Hepatocyte (in vitro differentiated cells): ENCODE data around the gene ADORA3. TPM values are rescaled to one million over a fixed set of nuclear protein-coding genes. Genes with fewer than 3 reads are reported as not detected.

ENCODE experiments used
- DNase-seq: peaks from one replicate; pipeline ENCODE4 v3.0.0-alpha.2; 2016; ENCODE audit warnings: low spot score
- H2AFZ ChIP-seq: fragments of 200-600 bp; sonication (generic); 2 replicates; pipeline ENCODE4 v1.6.0; 2016; ENCODE audit warnings: antibody characterized with exemption, mild to moderate bottlenecking
- H3K27ac ChIP-seq: fragments of 200-600 bp; sonication (generic); 2 replicates; pipeline ENCODE4 v1.5.1; 2016; ENCODE audit warnings: mild to moderate bottlenecking
- H3K27me3 ChIP-seq: fragments of 200-600 bp; sonication (generic); 2 replicates; pipeline ENCODE4 v1.6.1; 2016
- H3K36me3 ChIP-seq: fragments of 200-600 bp; sonication (generic); replicated peaks from 2 replicates; pipeline ENCODE4 v1.5.1; 2016; ENCODE audit warnings: low read depth; ENCODE audit not compliant: insufficient read depth
- H3K4me1 ChIP-seq: fragments of 200-600 bp; sonication (generic); 2 replicates; pipeline ENCODE4 v1.5.1; 2016; ENCODE audit warnings: mild to moderate bottlenecking, moderate library complexity; ENCODE audit not compliant: insufficient read depth
- H3K4me2 ChIP-seq: fragments of 200-600 bp; sonication (generic); 2 replicates; pipeline ENCODE4 v1.6.0; 2016
- H3K4me3 ChIP-seq: fragments of 200-600 bp; sonication (generic); 2 replicates; pipeline ENCODE4 v1.5.1; 2016; ENCODE audit warnings: mild to moderate bottlenecking
- H3K79me2 ChIP-seq: fragments of 200-600 bp; sonication (generic); 2 replicates; pipeline ENCODE4 v1.6.0; 2017; ENCODE audit warnings: mild to moderate bottlenecking
- H3K9me2 ChIP-seq: fragments of 200-600 bp; sonication (generic); replicated peaks from 2 replicates; pipeline ENCODE4 v1.6.0; 2017; ENCODE audit warnings: mild to moderate bottlenecking; ENCODE audit not compliant: insufficient read depth
- H3K9me3 ChIP-seq: fragments of 200-600 bp; sonication (generic); 2 replicates; pipeline ENCODE4 v1.5.1; 2016; ENCODE audit warnings: low read depth, mild to moderate bottlenecking
- H4K20me1 ChIP-seq: fragments of 200-600 bp; sonication (generic); 2 replicates; pipeline ENCODE4 v1.6.0; 2016; ENCODE audit warnings: mild to moderate bottlenecking; ENCODE audit not compliant: insufficient read depth, poor library complexity, severe bottlenecking
- EZH2 ChIP-seq: fragments of 200-600 bp; sonication (generic); IDR thresholded peaks from 2 replicates; pipeline ENCODE4 v1.6.1; 2016; ENCODE audit warnings: antibody characterized with exemption, mild to moderate bottlenecking, borderline replicate concordance
- EZH2phosphoT487 ChIP-seq: fragments of 200-600 bp; sonication (generic); IDR thresholded peaks from one replicate; pipeline ENCODE4 v1.6.1; 2018; ENCODE audit warnings: antibody characterized with exemption, mild to moderate bottlenecking, low read depth, moderate library complexity; ENCODE audit not compliant: unreplicated experiment, severe bottlenecking
- WGBS: methylation state at CpG from one replicate; pipeline ENCODE4 v1.1.6; 2016; ENCODE audit warnings: low lambda C conversion rate; ENCODE audit errors: missing lambda C conversion rate; 5-methylcytosine and 5-hydroxymethylcytosine counted together
- polyA plus RNA-seq: library from polyadenylated mRNA; unstranded; fragments of >200 nt; fragmentation: Nextera tagmentation; extraction: Ambion mirVana; gene quantifications from 2 replicates; pipeline ENCODE4 v1.2.1, GENCODE V29; 2016
- total RNA-seq: library from RNA; depleted of rRNA; stranded (reverse); fragments of >200 nt; gene quantifications from 2 replicates; pipeline ENCODE4 v1.2.3, GENCODE V29; 2014
- TF ChIP-seq, protein P1 (sequence below): fragments of 200-600 bp; sonication (generic); IDR thresholded peaks from 2 replicates; pipeline ENCODE4 v1.5.1; 2016; ENCODE audit warnings: antibody characterized with exemption, mild to moderate bottlenecking; ENCODE audit not compliant: poor library complexity

ADORA3 gene
- total and polyA plus RNA-seq, 2 experiments from 2014 or later = 0.33 to 0.41 TPM

- Histone ChIP-seq H3K9me2 (no peaks in the 10 kb centered on the region), H3K4me1 (peaks cover 6% of the 10 kb centered on the region), H3K79me2 (no peaks in the 10 kb centered on the region), H4K20me1 (no peaks in the 10 kb centered on the region), H3K36me3 (no peaks in the 10 kb centered on the region), H3K27me3 (no peaks in the 10 kb centered on the region), H3K4me3 (no peak overlapping the region), H3K9me3 (no peaks in the 10 kb centered on the region), H3K4me2 (no peak overlapping the region), H3K27ac (peak overlapping the region; percentile 11), H2AFZ (no peak overlapping the region)
- 96% methylated on average over 2 of the region's 2 CpGs for WGBS
- DNase-seq = no peak
- TF ChIP-seq EZH2phosphoT487 = no peak
- no peak for TF ChIP-seq EZH2
- TF ChIP-seq, protein P1, sequence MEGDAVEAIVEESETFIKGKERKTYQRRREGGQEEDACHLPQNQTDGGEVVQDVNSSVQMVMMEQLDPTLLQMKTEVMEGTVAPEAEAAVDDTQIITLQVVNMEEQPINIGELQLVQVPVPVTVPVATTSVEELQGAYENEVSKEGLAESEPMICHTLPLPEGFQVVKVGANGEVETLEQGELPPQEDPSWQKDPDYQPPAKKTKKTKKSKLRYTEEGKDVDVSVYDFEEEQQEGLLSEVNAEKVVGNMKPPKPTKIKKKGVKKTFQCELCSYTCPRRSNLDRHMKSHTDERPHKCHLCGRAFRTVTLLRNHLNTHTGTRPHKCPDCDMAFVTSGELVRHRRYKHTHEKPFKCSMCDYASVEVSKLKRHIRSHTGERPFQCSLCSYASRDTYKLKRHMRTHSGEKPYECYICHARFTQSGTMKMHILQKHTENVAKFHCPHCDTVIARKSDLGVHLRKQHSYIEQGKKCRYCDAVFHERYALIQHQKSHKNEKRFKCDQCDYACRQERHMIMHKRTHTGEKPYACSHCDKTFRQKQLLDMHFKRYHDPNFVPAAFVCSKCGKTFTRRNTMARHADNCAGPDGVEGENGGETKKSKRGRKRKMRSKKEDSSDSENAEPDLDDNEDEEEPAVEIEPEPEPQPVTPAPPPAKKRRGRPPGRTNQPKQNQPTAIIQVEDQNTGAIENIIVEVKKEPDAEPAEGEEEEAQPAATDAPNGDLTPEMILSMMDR = no peak
Observed at GRCh38 chr1:111467865-111468716, 35.3 kb downstream of the ADORA3 start.

DNA sequence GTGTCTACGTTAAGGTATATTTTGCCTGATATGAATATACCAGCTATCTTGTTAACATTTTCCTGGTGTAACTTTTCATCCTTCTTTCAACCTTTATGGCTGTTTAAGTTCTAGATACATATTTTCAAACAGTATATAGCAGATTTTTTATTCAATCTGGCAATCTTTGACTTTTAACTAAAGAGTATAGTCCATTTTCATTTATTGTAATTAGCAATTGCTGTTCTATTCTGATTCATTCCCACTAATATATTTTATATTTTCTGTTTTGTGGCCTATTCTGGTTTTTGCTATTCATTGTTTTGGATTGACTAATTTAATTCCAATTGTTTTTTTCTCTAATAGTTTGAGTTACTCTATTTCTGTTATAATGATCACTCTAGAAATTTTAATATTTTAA, 37.0 kb downstream of the ADORA3 start:
- H3K27me3 ChIP-seq = no peaks in the 10 kb centered on the region
- peaks cover 6% of the 10 kb centered on the region for H3K4me1 ChIP-seq
- no peak overlapping the region for H3K4me2 ChIP-seq
- no peaks in the 10 kb centered on the region for H4K20me1 ChIP-seq
- WGBS = 0% methylated on average over 1 of the region's 1 CpG
- no peaks in the 10 kb centered on the region for H3K9me2 ChIP-seq
- no peak overlapping the region for H2AFZ ChIP-seq
- H3K27ac ChIP-seq = no peak overlapping the region
- H3K9me3 ChIP-seq = no peaks in the 10 kb centered on the region
- no peaks in the 10 kb centered on the region for H3K36me3 ChIP-seq
- no peak for DNase-seq
- no peak overlapping the region for H3K4me3 ChIP-seq
- TF ChIP-seq EZH2 (no peak), EZH2phosphoT487 (no peak)
- TF ChIP-seq, protein P1 = no peak
- no peaks in the 10 kb centered on the region for H3K79me2 ChIP-seq

DNA sequence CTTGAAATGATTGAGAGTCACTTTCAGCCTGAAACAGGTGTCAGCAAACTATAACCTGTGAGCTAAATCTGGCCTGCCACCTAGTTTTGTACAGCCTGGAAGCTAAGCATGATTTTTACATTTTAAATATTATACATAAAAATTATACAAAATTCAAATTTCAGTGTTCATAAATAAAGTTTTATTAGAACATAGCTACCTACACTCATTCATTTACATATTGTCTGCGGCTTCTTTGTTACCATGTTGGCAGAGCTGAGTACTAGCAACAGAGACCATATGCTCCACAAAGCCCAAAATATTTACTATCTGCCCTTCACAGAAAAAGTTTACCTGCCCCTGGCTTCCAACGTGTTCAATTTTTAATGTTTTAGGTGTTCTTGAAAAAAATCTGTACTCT, 37.7 kb downstream of the ADORA3 start:
- TF ChIP-seq EZH2 = no peak
- Histone ChIP-seq H3K4me3 (no peak overlapping the region), H3K27me3 (no peaks in the 10 kb centered on the region), H4K20me1 (no peaks in the 10 kb centered on the region), H3K4me1 (peaks cover 6% of the 10 kb centered on the region), H3K9me3 (no peaks in the 10 kb centered on the region), H3K9me2 (no peaks in the 10 kb centered on the region), H3K79me2 (no peaks in the 10 kb centered on the region), H3K4me2 (no peak overlapping the region), H3K36me3 (no peaks in the 10 kb centered on the region), H2AFZ (no peak overlapping the region), H3K27ac (no peak overlapping the region)
- DNase-seq = no peak
- WGBS = 100% methylated on average over 2 of the region's 2 CpGs

- Histone ChIP-seq H3K9me2 (no peaks in the 10 kb centered on the region), H3K27ac (peak overlapping the region; percentile 49), H4K20me1 (no peaks in the 10 kb centered on the region), H3K4me2 (peak overlapping the region; percentile 23), H3K4me3 (no peak overlapping the region), H3K36me3 (no peaks in the 10 kb centered on the region), H3K4me1 (peaks cover 6% of the 10 kb centered on the region), H2AFZ (no peak overlapping the region), H3K9me3 (no peaks in the 10 kb centered on the region), H3K79me2 (no peaks in the 10 kb centered on the region), H3K27me3 (no peaks in the 10 kb centered on the region)
- DNase-seq = no peak
- no peak for TF ChIP-seq EZH2phosphoT487
- no peak for TF ChIP-seq EZH2
- TF ChIP-seq, protein P1 = no peak
- WGBS = 76% methylated on average over 4 of the region's 4 CpGs
Observed at GRCh38 chr1:111463029-111463683, 40.3 kb downstream of the ADORA3 start.
